H1 (cell line): ENCODE measurements around the gene KCNK4.

Source experiments
- EP300 ChIP-seq, 2 experiments: IDR thresholded peaks; 1 replicate in 1 of 2; 2 replicates in 1 of 2; pipeline ENCODE4 v1.6.1; 2011 to 2012; ENCODE audit warnings: low read depth in 2 of 2, low read length in 2 of 2, mild to moderate bottlenecking in 2 of 2, borderline replicate concordance in 1 of 2, inconsistent platforms in 1 of 2, moderate library complexity in 1 of 2
- EZH2 ChIP-seq: fragments of 200-600 bp; sonication (generic); IDR thresholded peaks from 2 replicates; pipeline ENCODE4 v1.7.1; 2012; ENCODE audit warnings: low read depth, mild to moderate bottlenecking, moderate library complexity, low read length, inconsistent platforms; ENCODE audit not compliant: severe bottlenecking
- MAFK ChIP-seq: IDR thresholded peaks from 2 replicates; pipeline ENCODE4 v1.6.1; 2012; ENCODE audit warnings: low read depth, mild to moderate bottlenecking, improper control_type of control experiment, low read length
- POLR2A ChIP-seq, 2 experiments: IDR thresholded peaks; 1 replicate in 1 of 2; 2 replicates in 1 of 2; pipeline ENCODE4 v1.6.1; 2011; ENCODE audit warnings: low read depth in 2 of 2, low read length in 2 of 2, mild to moderate bottlenecking in 2 of 2; ENCODE audit errors: control extremely low read depth in 1 of 2
- POLR2AphosphoS5 ChIP-seq: IDR thresholded peaks from 2 replicates; pipeline ENCODE4 v1.6.1; 2011; ENCODE audit warnings: low read depth, low read length
- SIRT6 ChIP-seq: IDR thresholded peaks from one replicate; pipeline ENCODE4 v1.7.1; 2012; ENCODE audit warnings: low read length, inconsistent platforms
- TEAD4 ChIP-seq: IDR thresholded peaks from 2 replicates; pipeline ENCODE4 v1.6.1; 2012; ENCODE audit warnings: low read depth, low read length, inconsistent platforms, mixed read lengths
- TF ChIP-seq, protein P1 (sequence below): IDR thresholded peaks from 2 replicates; pipeline ENCODE4 v1.6.1; 2011; ENCODE audit warnings: low read length, improper control_type of control experiment
- TF ChIP-seq, protein P2 (sequence below), 3 experiments: IDR thresholded peaks; 1 replicate in 2 of 3; 2 replicates in 1 of 3; pipeline versions ENCODE4 v1.5.1 to v1.6.1; 2011; ENCODE audit warnings: low read length in 3 of 3, mild to moderate bottlenecking in 3 of 3, inconsistent platforms in 2 of 3, low read depth in 1 of 3, moderate library complexity in 1 of 3; ENCODE audit not compliant: insufficient read depth in 1 of 3; ENCODE audit errors: control extremely low read depth in 1 of 3

DNA sequence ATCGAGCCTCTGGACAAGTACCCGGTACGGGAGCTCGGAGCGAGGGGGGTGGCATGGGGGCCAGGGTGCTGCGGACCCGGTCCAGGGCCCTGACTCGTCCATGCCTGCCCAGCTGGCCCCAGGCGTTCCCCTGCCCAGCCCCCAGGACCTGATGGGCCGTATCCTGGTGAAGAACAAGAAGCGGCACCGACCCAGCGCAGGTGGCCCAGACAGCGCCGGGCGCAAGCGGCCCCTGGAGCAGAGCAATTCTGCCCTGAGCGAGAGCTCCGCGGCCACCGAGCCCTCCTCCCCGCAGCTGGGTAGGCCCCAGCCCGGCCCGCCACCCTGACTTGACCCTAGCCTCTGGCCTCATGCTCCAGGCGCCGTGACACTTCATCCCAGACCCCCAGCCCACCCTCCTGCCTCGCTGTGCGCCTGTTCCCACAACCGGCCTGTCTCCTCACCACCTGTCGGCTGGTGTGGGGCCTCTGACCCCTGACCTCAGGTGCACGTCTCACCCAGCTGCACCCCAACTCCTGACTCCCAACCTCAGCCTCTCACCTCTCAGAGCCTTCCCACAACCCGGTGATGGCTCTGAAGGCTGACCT lies 32.1 kb upstream of the KCNK4 start:
- TF ChIP-seq TEAD4: no peak
- TF ChIP-seq, protein P1, sequence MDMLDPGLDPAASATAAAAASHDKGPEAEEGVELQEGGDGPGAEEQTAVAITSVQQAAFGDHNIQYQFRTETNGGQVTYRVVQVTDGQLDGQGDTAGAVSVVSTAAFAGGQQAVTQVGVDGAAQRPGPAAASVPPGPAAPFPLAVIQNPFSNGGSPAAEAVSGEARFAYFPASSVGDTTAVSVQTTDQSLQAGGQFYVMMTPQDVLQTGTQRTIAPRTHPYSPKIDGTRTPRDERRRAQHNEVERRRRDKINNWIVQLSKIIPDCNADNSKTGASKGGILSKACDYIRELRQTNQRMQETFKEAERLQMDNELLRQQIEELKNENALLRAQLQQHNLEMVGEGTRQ: no peak
- no peak for TF ChIP-seq SIRT6
- no peak for TF ChIP-seq POLR2A (IDR thresholded peaks at IDR 0.05; ENCODE audit: control extremely low read depth in 1 of 2, low read depth in 2 of 2, low read length in 2 of 2)
- TF ChIP-seq, protein P2, sequence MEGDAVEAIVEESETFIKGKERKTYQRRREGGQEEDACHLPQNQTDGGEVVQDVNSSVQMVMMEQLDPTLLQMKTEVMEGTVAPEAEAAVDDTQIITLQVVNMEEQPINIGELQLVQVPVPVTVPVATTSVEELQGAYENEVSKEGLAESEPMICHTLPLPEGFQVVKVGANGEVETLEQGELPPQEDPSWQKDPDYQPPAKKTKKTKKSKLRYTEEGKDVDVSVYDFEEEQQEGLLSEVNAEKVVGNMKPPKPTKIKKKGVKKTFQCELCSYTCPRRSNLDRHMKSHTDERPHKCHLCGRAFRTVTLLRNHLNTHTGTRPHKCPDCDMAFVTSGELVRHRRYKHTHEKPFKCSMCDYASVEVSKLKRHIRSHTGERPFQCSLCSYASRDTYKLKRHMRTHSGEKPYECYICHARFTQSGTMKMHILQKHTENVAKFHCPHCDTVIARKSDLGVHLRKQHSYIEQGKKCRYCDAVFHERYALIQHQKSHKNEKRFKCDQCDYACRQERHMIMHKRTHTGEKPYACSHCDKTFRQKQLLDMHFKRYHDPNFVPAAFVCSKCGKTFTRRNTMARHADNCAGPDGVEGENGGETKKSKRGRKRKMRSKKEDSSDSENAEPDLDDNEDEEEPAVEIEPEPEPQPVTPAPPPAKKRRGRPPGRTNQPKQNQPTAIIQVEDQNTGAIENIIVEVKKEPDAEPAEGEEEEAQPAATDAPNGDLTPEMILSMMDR (IDR thresholded peaks at IDR 0.05; ENCODE audit: control extremely low read depth in 1 of 3, insufficient read depth in 1 of 3, low read depth in 1 of 3, low read length in 3 of 3): no peak
- no peak for TF ChIP-seq POLR2AphosphoS5
- no peak for TF ChIP-seq EP300 (IDR thresholded peaks at IDR 0.05; ENCODE audit: borderline replicate concordance in 1 of 2, low read depth in 2 of 2, low read length in 2 of 2)
- TF ChIP-seq EZH2: no peak
- TF ChIP-seq MAFK: no peak
